Putamen (tissue), 1 donor: ENCODE measurements around the gene RNF130.

Source experiments
- DNase-seq: peaks from one replicate; pipeline ENCODE4 v3.0.0-alpha.2; 2016; ENCODE audit warnings: low spot score

The RNF130 gene

GRCh38 chr5:179915406-179915935 is 156.1 kb downstream of the RNF130 start:
- no peak for DNase-seq

- DNase-seq, result no peak
Measured at GRCh38 chr5:179914032-179914755, 157.4 kb downstream of the RNF130 start.

- no peak for DNase-seq
Measured at GRCh38 chr5:179913461-179913860, 158.1 kb downstream of the RNF130 start.

- no peak for DNase-seq
Measured at GRCh38 chr5:179912951-179913350, 158.6 kb downstream of the RNF130 start.

GRCh38 chr5:179912386-179912785 is 159.2 kb downstream of the RNF130 start:
- DNase-seq, result no peak

GRCh38 chr5:179909224-179909623 is 162.3 kb downstream of the RNF130 start:
- no peak for DNase-seq

- no peak for DNase-seq
Measured at GRCh38 chr5:179908528-179908927, 163.0 kb downstream of the RNF130 start.

- DNase-seq, result peak; percentile 74
Measured at GRCh38 chr5:179907556-179908324, 163.8 kb downstream of the RNF130 start, which contains the start of gene TBC1D9B. TSS of gene TBC1D9B (minus strand) at chr5:179907897. CDS start at chr5:179907821, 76 bp downstream.

- no peak for DNase-seq
Measured at GRCh38 chr5:179906795-179907555, 164.6 kb downstream of the RNF130 start.

- DNase-seq, result no peak
Measured at GRCh38 chr5:179906294-179906794, 165.2 kb downstream of the RNF130 start.

GRCh38 chr5:179905161-179905560 is 166.4 kb downstream of the RNF130 start:
- DNase-seq, result no peak
